Activated CD8-positive, alpha-beta memory T cell treated with anti-CD3 and anti-CD28 coated beads for 36 hours (primary cell): Measurements from ENCODE around the gene LCA5. TPM values are rescaled to one million over a fixed set of nuclear protein-coding genes. Genes with fewer than 3 reads are reported as not detected.
"Not testable (repeated sequence)": the region's sequence is repeated elsewhere in the genome, so short reads cannot be mapped to it uniquely, and the experiment has no call there.

Source experiments
- CTCF ChIA-PET: fragments of 350-600 bp; sonication (Branson Sonifier 250); formaldehyde crosslinking; loops from one replicate; lab custom pipeline; 2021; ENCODE audit warnings: antibody characterized with exemption; lab: Charles Lee
- POLR2A ChIA-PET: fragments of 350-600 bp; sonication (Branson Sonifier 250); formaldehyde crosslinking; loops from one replicate; lab custom pipeline; 2021; ENCODE audit warnings: antibody characterized with exemption; lab: Charles Lee
- total RNA-seq, 2 experiments: library from RNA; stranded (reverse); gene quantifications; one replicate each; pipeline ENCODE4 v1.2.3, GENCODE V29; 2021

Gene LCA5
- total RNA-seq, 2 experiments from 2014 or later = 0.06 to 0.08 TPM

GRCh38 chr6:79543886-79544285, 6.7 kb upstream of the LCA5 start:
- ChIA-PET POLR2A (no interaction called here), CTCF (interaction anchor here (0.6 kb wide), 1 partner anchor 207 kb away, joined by 3 read pairs; no protein-coding TSS in a partner anchor)

- POLR2A ChIA-PET = no interaction called here
- CTCF ChIA-PET = no interaction called here
Measured at GRCh38 chr6:79543411-79543810, 6.2 kb upstream of the LCA5 start.

DNA sequence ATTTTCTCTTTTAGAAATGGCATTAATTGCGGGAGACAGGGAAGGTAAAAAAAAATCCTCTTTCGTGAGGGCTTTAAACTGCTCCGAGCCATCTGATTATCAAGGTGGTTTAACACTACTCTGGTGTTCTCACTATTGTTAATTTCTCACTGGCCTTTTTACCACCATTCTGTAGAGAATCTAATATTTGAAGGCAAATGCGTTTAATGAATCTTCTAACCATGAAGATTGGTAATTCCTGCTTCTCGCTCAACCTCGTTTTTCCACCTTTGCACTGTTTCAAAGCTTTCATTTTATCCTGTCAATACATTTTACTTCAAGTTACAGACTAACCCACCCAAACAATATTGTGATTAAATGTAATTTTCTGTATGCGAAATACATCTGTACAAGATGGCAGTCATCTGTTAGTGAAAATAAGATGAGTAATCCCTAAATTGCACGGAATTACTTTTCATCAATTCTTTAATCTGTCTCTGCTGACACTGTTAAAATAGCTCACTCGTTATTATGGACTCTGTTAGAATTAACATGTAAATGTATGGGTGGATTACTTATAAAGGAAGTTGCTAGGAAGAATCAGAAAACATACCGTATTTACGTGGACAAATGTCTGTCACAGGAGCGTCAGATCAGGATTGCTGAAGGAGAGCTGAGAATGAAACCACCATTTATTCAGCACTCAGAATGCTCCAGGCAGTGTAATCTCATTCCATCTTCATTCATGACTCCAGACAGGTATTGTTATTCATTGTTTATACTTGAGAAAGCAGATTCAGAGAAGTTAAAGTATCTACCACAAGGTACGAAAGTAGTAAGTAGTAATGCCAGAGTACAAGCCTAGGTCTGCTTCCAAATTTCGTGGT, 1.1 kb upstream of the LCA5 start:
- POLR2A ChIA-PET = no interaction called here
- CTCF ChIA-PET = no interaction called here

GRCh38 chr6:79536585-79536953, 661 bp downstream of the LCA5 start:
- POLR2A ChIA-PET = no interaction called here
- CTCF ChIA-PET = interaction anchor here (0.6 kb wide), 1 partner anchor 363 kb away, joined by 3 read pairs; no protein-coding TSS in a partner anchor

DNA sequence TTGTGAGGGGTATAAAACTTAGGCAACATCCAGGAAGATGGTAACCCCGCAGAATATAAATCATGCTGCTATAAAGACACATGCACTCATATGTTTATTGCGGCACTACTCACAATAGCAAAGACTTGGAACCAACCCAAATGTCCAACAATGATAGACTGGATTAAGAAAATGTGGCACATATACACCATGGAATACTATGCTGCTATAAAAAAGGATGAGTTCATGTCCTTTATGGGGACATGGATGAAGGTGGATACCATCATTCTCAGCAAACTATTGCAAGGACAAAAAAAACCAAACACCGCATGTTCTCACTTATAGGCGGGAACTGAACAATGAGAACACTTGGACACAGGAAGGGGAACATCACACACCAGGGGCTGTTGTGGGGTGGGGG, 7.7 kb downstream of the LCA5 start:
- POLR2A ChIA-PET, CTCF ChIA-PET: not testable (repeated sequence)

DNA sequence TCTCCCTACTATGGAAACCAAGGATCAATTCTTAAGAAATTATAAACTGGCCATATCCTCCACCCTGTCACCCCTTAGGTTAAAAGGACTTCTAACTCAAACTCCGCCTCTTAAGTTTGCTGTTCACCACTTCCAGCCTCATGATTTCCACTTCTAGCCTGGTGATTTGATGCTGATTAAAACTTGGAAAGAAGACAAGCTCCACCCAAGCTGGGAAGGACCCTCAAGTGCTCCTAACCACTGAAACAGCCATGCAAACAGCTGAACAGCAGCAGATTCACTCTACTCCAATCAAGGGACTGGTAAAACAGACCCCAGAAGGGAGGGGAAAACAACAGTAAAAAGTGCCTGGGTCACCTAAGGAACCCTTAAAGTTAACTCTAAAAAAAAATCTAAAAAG, 10.3 kb downstream of the LCA5 start:
- POLR2A ChIA-PET = no interaction called here

GRCh38 chr6:79525272-79526100, 11.7 kb downstream of the LCA5 start:
- CTCF ChIA-PET = no interaction called here
- POLR2A ChIA-PET = no interaction called here

More for the DNA sequence above, 10.3 kb downstream of the LCA5 start:
- CTCF ChIA-PET = no interaction called here

GRCh38 chr6:79524065-79524464, 13.2 kb downstream of the LCA5 start:
- POLR2A ChIA-PET = no interaction called here
- CTCF ChIA-PET = no interaction called here

- ChIA-PET CTCF (no interaction called here), POLR2A (no interaction called here)
Measured at GRCh38 chr6:79522609-79523008, 14.6 kb downstream of the LCA5 start.

- ChIA-PET CTCF (no interaction called here), POLR2A (no interaction called here)
Measured at GRCh38 chr6:79520534-79520933, 16.7 kb downstream of the LCA5 start.

DNA sequence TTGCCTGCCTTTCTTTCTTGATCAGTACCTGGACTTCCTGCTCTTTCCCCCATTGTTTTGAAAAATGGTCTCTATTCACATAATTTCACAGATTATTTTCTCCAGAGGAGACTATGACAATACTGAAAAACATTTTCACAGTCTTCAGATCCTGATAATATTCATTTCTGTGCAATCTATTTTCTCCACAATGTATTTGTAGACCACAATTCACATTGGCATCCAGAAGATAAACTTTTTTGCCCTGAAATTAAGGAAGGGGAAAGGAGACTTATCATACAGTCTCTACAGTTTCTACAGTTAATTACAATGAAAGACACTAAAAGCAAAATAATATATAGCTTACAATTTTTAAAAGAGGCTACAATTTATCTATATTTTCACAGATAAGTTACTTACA, 18.4 kb downstream of the LCA5 start:
- POLR2A ChIA-PET = no interaction called here
- CTCF ChIA-PET = no interaction called here

- ChIA-PET POLR2A (no interaction called here), CTCF (no interaction called here)
Measured at GRCh38 chr6:79515436-79515835, 21.8 kb downstream of the LCA5 start.

DNA sequence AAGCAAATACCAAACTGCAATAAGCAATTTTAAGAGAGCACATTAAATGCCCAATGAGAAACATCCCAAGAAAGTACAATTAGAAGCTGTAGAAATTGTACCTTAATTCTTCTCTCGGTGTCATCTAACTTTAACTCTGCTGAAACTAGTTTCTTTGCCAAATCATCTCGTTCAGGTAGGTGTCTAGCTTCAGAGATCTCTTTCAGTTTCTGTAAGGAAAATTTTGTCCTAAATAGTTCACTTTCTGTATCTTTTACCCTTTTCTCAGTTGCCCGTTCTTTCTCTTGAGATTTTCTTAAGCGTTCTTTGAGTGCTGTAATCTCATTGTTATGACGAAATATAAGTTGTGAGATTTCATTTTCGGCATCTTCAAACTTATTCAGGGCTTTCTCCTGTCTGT, 24.1 kb downstream of the LCA5 start:
- ChIA-PET POLR2A (no interaction called here), CTCF (no interaction called here)

DNA sequence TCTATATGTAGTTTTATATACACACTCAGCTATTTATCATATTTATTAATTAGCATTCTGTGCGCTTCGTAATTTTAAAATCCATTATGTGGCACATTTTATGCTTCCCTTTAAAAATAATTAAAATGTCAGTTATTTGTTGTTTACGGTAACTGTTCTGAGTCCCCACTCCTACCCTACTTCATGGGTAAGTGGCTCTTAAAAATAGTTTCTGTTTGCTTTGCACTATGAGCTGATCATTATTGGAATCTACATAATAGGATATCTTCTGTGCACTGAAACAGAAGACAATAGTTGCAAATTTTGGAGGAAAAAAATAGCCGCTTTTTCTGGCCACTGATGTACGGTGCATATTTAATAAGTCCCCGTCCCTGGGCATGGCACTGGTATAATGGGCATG, 25.2 kb downstream of the LCA5 start:
- ChIA-PET CTCF (no interaction called here), POLR2A (no interaction called here)

- POLR2A ChIA-PET = no interaction called here
Measured at GRCh38 chr6:79510707-79511106, 26.5 kb downstream of the LCA5 start.

DNA sequence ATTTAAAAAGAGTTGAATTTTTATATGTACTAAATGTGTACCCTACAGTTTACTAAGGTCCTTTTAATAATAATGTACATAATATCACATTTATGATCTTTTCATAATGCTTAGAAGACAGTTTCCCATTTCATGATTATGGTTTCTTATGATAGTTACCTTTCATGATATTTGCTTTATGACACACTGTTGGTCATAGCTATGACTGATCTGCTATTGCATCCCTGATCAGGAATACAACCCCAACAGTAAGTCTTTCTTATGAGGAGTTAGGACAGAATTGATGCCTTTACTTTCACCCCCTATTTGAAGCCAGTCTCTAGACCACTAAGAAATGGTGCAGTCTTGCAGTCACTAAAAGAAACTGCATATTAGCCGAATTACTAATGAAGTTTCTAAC, 31.0 kb downstream of the LCA5 start:
- ChIA-PET CTCF (no interaction called here), POLR2A (no interaction called here)

More at GRCh38 chr6:79510707-79511106, 26.5 kb downstream of the LCA5 start:
- CTCF ChIA-PET = no interaction called here

- POLR2A ChIA-PET = no interaction called here
Measured at GRCh38 chr6:79504372-79504771, 32.9 kb downstream of the LCA5 start.

GRCh38 chr6:79498842-79499241, 38.4 kb downstream of the LCA5 start:
- CTCF ChIA-PET = no interaction called here
- POLR2A ChIA-PET = no interaction called here

More at GRCh38 chr6:79504372-79504771, 32.9 kb downstream of the LCA5 start:
- CTCF ChIA-PET = no interaction called here

- ChIA-PET CTCF (interaction anchor here (0.6 kb wide), 1 partner anchor 43 kb away, joined by 3 read pairs; no protein-coding TSS in a partner anchor), POLR2A (no interaction called here)
Measured at GRCh38 chr6:79495246-79495645, 42.0 kb downstream of the LCA5 start.

GRCh38 chr6:79494841-79495240, 42.4 kb downstream of the LCA5 start:
- POLR2A ChIA-PET = no interaction called here
- CTCF ChIA-PET = interaction anchor here (0.6 kb wide), 1 partner anchor 43 kb away, joined by 3 read pairs; no protein-coding TSS in a partner anchor
